OCI-LY1 (cell line): Measurements from ENCODE around the gene POM121.
"Not testable (repeated sequence)": the region's sequence is repeated elsewhere in the genome, so short reads cannot be mapped to it uniquely, and the experiment has no call there.

Experiments
- H2AFZ ChIP-seq: fragments of 200-600 bp; sonication (generic), shearing (Covaris generic); 2 replicates; pipeline ENCODE4 v1.6.0; 2014; ENCODE audit warnings: antibody characterized with exemption, mild to moderate bottlenecking, low read length
- H3F3A ChIP-seq: fragments of 200-600 bp; sonication (generic), shearing (Covaris generic); 2 replicates; pipeline ENCODE4 v1.6.0; 2014; ENCODE audit warnings: mild to moderate bottlenecking, antibody characterized with exemption, low read length, moderate library complexity; ENCODE audit not compliant: insufficient read depth
- H3K27ac ChIP-seq: fragments of 200-600 bp; sonication (generic); 2 replicates; pipeline ENCODE4 v1.5.1; 2014; ENCODE audit warnings: low read length, mixed run types, mild to moderate bottlenecking, low read depth; ENCODE audit not compliant: poor library complexity, severe bottlenecking
- H3K27me3 ChIP-seq: fragments of 200-600 bp; sonication (generic); 2 replicates; pipeline ENCODE4 v1.6.0; 2014; ENCODE audit warnings: antibody characterized with exemption, mild to moderate bottlenecking, low read length, moderate library complexity; ENCODE audit not compliant: insufficient read depth
- H3K36me3 ChIP-seq: fragments of 200-600 bp; sonication (generic); 2 replicates; pipeline ENCODE4 v1.6.1; 2014; ENCODE audit warnings: mild to moderate bottlenecking, antibody characterized with exemption, low read length, moderate library complexity, mixed read lengths; ENCODE audit not compliant: insufficient read depth
- H3K4me1 ChIP-seq: fragments of 200-600 bp; sonication (generic); 2 replicates; pipeline ENCODE4 v1.5.1; 2014; ENCODE audit warnings: mild to moderate bottlenecking, low read length, moderate library complexity; ENCODE audit not compliant: insufficient read depth, severe bottlenecking
- H3K4me2 ChIP-seq: fragments of 200-600 bp; sonication (generic), shearing (Covaris generic); 2 replicates; pipeline ENCODE4 v1.6.1; 2014; ENCODE audit warnings: low read length
- H3K4me3 ChIP-seq: fragments of 200-600 bp; sonication (generic); 2 replicates; pipeline ENCODE4 v1.5.1; 2014; ENCODE audit warnings: low read length, low read depth, mild to moderate bottlenecking, mixed read lengths; ENCODE audit not compliant: poor library complexity, severe bottlenecking
- H3K79me2 ChIP-seq: fragments of 200-600 bp; shearing (Covaris generic); 2 replicates; pipeline ENCODE4 v1.6.1; 2016; ENCODE audit warnings: mixed run types, low read length, mixed read lengths; ENCODE audit not compliant: insufficient read depth
- H3K9ac ChIP-seq: fragments of 200-600 bp; sonication (generic), shearing (Covaris generic); 2 replicates; pipeline ENCODE4 v1.6.1; 2014; ENCODE audit warnings: mild to moderate bottlenecking, low read length, mixed read lengths
- H3K9me2 ChIP-seq: fragments of 200-600 bp; sonication (generic), shearing (Covaris generic); 2 replicates; pipeline ENCODE4 v1.6.1; 2014; ENCODE audit warnings: low read depth, mild to moderate bottlenecking, low read length, mixed read lengths
- H3K9me3 ChIP-seq: fragments of 200-600 bp; shearing (Covaris generic); 2 replicates; pipeline ENCODE4 v1.6.1; 2014; ENCODE audit warnings: low read length, mixed read lengths
- H4K20me1 ChIP-seq: fragments of 200-600 bp; sonication (generic), shearing (Covaris generic); 2 replicates; pipeline ENCODE4 v1.6.0; 2016; ENCODE audit warnings: mild to moderate bottlenecking, low read length; ENCODE audit not compliant: insufficient read depth
- TF ChIP-seq, protein P1 (sequence below): fragments of 200-600 bp; sonication (generic), shearing (Covaris generic); IDR thresholded peaks from 2 replicates; pipeline ENCODE4 v1.5.1; 2017; ENCODE audit warnings: mild to moderate bottlenecking, antibody characterized with exemption, low read length, moderate library complexity, mixed read lengths

The POM121 gene

DNA sequence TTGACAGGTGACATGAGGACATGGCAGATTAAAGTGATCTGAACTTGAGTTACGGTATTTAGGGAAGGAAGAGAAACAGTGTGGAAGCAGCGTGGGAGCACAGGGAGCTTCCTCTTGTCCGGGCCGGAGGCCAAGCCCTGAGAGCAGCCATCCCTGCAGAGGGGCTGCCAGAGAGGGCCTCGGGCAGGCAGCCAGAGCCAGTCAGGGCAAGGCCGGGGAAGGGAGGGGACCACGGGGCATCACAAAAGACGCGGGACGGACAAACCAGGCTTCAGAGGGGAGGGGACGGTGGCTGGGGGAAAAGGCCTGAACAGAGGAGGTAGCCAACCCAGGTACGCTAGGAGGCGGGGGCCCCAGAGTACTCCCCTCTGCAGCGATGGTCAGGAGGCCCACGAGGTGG lies 20.0 kb downstream of the POM121 start:
- not testable (repeated sequence) for H3K27ac ChIP-seq, H3K9me2 ChIP-seq, H4K20me1 ChIP-seq, H2AFZ ChIP-seq, H3K4me1 ChIP-seq, H3K4me2 ChIP-seq, H3K9me3 ChIP-seq, H3K27me3 ChIP-seq, H3K79me2 ChIP-seq, H3F3A ChIP-seq, H3K4me3 ChIP-seq, H3K9ac ChIP-seq
- peaks cover 34% of the 10 kb centered on the region for H3K36me3 ChIP-seq

DNA sequence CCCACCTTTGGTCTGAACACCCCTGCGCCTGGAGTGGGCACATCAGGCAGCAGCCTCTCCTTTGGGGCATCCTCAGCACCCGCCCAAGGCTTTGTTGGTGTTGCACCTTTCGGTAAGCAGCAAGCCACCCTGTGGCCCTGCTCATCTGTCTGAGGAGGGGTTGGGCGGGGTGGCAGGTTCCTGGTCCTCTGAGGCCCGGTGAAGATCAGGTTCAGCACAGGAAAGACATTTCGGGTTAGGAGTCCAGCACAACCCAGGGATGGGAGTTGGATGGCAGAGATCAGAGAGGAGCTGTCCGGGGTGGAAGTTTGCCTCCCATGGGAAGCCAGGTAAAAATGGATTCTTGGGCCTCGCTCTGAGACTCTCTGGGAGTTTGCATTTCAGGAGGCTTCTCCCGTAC lies 20.7 kb downstream of the POM121 start:
- not testable (repeated sequence) for H4K20me1 ChIP-seq, H3F3A ChIP-seq, H3K9me3 ChIP-seq, H3K27me3 ChIP-seq, H2AFZ ChIP-seq, H3K4me2 ChIP-seq, H3K9me2 ChIP-seq, H3K9ac ChIP-seq, H3K4me3 ChIP-seq, H3K27ac ChIP-seq, H3K4me1 ChIP-seq, H3K79me2 ChIP-seq
- peaks cover 34% of the 10 kb centered on the region for H3K36me3 ChIP-seq

DNA sequence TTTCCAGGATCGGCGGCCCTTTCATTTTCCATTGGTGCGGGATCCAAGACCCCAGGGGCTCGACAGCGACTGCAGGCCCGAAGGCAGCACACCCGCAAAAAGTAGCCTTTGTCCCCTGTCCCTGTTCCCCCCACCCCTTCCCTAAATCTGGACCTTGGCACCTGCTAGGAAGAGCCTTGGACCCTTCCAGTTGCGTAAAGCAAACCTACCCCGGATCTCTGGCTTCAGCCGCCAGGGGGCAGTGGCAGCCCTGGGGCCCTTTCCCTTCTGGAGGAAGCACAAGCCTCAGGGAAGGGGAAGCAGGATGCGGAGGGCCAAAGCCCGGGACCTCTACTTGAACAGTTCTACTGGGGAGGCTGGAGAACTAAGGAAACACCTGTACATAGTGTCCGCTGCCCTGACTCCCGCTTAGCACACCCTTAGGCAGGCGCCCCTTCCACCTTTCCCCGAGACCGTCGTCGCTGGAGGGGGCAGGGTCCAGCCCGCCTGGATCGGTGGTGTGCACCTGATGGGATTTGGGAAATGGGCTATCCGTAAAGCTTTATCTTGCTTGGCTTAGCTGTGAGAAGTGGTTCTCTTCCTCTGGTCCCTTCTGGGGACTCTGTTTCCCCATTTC lies 21.3 kb downstream of the POM121 start:
- H3K9me2 ChIP-seq, H3K4me3 ChIP-seq, H3K9ac ChIP-seq, H2AFZ ChIP-seq, H3F3A ChIP-seq, H3K9me3 ChIP-seq, H4K20me1 ChIP-seq, H3K79me2 ChIP-seq, H3K4me2 ChIP-seq, H3K27ac ChIP-seq, H3K4me1 ChIP-seq, H3K27me3 ChIP-seq: not testable (repeated sequence)
- H3K36me3 ChIP-seq, result peaks cover 31% of the 10 kb centered on the region
- TF ChIP-seq, protein P1, sequence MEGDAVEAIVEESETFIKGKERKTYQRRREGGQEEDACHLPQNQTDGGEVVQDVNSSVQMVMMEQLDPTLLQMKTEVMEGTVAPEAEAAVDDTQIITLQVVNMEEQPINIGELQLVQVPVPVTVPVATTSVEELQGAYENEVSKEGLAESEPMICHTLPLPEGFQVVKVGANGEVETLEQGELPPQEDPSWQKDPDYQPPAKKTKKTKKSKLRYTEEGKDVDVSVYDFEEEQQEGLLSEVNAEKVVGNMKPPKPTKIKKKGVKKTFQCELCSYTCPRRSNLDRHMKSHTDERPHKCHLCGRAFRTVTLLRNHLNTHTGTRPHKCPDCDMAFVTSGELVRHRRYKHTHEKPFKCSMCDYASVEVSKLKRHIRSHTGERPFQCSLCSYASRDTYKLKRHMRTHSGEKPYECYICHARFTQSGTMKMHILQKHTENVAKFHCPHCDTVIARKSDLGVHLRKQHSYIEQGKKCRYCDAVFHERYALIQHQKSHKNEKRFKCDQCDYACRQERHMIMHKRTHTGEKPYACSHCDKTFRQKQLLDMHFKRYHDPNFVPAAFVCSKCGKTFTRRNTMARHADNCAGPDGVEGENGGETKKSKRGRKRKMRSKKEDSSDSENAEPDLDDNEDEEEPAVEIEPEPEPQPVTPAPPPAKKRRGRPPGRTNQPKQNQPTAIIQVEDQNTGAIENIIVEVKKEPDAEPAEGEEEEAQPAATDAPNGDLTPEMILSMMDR, result peak; percentile 48

DNA sequence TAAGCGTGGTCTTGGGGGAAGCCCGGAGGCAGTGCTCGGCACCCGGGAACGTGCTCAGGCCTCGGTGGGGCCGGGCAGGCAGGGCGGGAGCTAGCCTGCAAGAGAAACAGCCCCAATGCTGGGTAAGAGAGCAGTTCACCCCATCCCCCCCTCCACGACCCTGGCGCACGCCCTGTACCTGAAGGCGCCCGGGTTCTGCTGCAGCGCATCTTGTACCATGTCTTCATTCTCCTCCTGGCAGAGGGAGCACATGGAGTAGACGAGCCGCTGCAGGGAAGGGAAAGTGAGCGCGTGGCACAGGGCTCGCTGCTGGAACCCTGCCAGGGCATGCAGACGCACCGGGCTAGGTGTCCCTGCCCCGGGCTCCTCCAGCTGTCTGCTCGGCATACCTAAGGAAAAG lies 23.8 kb downstream of the POM121 start:
- H3F3A ChIP-seq, H2AFZ ChIP-seq, H3K27ac ChIP-seq, H3K79me2 ChIP-seq, H3K4me3 ChIP-seq, H3K27me3 ChIP-seq, H3K4me2 ChIP-seq, H4K20me1 ChIP-seq, H3K9ac ChIP-seq, H3K9me3 ChIP-seq, H3K4me1 ChIP-seq, H3K9me2 ChIP-seq: not testable (repeated sequence)
- peaks cover 28% of the 10 kb centered on the region for H3K36me3 ChIP-seq

DNA sequence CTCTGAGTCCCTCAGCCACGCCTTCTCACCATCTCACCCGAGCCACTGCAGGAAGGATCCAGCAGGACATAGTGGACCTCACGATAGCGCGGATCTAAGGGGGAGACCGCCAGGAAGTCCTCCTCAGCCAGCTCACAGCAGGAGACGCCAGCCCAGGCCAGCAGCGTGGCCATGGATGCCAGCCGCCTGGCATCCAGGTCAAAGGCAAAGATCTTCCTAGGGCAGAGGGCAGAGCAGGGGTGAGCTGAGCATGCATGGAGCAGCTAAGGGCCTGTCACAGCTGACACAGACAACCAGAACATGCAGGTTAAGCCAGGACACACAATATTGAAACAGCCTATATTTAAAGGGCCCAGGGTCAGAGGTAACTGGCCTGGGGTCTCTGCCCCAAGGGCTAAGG lies 24.4 kb downstream of the POM121 start:
- not testable (repeated sequence) for H3K4me1 ChIP-seq, H3K4me3 ChIP-seq, H3F3A ChIP-seq, H3K4me2 ChIP-seq, H3K9me3 ChIP-seq, H3K9ac ChIP-seq, H3K27ac ChIP-seq, H3K27me3 ChIP-seq, H3K9me2 ChIP-seq, H4K20me1 ChIP-seq, H3K79me2 ChIP-seq, H2AFZ ChIP-seq
- peaks cover 28% of the 10 kb centered on the region for H3K36me3 ChIP-seq

DNA sequence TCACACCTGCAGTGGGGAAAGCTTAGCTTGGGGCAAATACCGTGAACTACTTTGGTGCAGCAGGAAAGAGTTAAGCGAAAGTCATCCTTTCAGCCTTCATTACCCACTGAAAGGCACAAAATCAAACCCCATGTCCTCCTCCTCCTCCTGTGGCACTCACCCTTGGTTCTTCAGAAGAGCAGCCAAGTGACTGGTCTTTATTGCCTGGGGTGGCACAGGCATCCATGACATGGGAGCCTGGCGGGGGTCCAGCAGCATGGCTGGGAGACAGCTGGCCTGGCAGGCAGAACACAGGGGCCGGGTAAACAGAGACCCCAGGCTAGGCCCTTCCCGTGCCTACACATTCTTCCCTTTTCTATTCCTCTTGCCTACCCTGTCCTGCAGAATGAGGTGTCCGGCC lies 24.8 kb downstream of the POM121 start:
- H3K27me3 ChIP-seq, H3F3A ChIP-seq, H2AFZ ChIP-seq, H4K20me1 ChIP-seq, H3K9ac ChIP-seq, H3K4me3 ChIP-seq, H3K9me3 ChIP-seq, H3K9me2 ChIP-seq, H3K4me2 ChIP-seq, H3K4me1 ChIP-seq, H3K79me2 ChIP-seq, H3K27ac ChIP-seq: not testable (repeated sequence)
- peaks cover 28% of the 10 kb centered on the region for H3K36me3 ChIP-seq

DNA sequence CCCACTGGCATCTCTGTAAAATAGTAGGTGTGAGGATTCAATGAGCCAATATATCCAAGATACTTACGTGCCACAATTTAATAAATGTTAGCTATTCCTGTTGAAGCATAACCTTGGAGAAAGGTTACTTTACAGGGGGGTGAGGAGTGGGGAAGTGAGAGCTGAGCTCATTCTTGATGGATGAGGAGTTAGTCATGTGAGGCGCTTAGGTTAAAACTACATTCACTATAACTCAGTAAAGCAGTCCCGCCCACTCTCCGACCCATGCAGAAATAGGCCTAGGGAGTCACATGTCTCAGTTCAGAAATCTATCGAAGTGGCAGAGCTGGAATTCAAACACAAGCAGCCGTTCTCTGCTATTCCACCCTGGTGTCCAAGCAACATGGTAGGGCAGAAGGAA lies 25.5 kb downstream of the POM121 start:
- peaks cover 25% of the 10 kb centered on the region for H3K36me3 ChIP-seq
- not testable (repeated sequence) for H3K27ac ChIP-seq, H3K4me1 ChIP-seq, H3K79me2 ChIP-seq, H3K9me2 ChIP-seq, H3F3A ChIP-seq, H3K4me3 ChIP-seq, H3K9ac ChIP-seq, H3K27me3 ChIP-seq, H2AFZ ChIP-seq, H3K4me2 ChIP-seq, H3K9me3 ChIP-seq, H4K20me1 ChIP-seq
